ENCODE results near the gene LITAF.
"Not testable (repeated sequence)": the region's sequence is repeated elsewhere in the genome, so short reads cannot be mapped to it uniquely, and the experiment has no call there.

Gene LITAF

DNA sequence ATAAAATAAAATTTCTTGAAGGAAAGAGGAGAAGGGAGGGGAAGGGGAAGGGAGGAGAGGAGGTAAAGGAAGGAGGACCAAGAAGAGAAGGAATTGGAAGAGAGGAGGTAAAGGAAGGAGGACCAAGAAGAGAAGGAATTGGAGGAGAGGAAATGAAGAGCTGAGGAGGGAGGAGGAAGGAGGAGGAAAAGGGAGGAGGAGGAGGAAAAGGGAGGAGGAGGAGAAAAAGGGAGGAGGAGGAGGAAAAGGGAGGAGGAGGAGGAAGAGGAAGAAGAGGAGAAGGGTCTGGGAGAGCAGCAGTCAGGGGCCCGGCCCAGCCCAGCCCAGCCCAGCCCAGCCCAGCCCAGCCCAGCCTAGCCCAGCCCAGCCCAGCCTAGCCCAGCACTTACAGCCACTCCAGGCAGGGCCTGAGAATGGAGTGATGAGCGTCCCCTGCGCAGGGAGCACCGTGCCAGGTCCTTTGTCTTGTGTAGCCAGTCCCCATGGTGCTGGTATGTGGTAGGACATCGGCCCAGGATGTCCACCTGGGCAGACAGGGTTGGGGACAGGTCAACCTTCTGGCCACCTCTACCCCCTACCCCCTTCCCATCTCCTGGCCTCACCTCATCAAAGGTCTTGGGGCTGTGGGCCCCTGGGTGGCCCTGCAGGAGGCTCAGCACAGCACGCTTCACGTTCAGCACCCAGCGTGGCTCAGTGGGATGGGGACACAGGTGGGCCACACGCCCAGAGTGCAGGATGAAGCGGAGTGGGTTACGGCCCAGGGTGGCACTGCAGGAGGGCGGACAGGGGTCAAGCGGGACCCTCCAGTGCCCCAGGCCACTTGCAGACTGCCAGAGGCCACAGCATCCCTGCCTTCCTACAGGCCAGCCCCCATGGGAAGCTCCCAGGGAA lies 70.9 kb downstream of the LITAF start:
- DNase-seq (ENCODE audit: low spot score): no peak

DNA sequence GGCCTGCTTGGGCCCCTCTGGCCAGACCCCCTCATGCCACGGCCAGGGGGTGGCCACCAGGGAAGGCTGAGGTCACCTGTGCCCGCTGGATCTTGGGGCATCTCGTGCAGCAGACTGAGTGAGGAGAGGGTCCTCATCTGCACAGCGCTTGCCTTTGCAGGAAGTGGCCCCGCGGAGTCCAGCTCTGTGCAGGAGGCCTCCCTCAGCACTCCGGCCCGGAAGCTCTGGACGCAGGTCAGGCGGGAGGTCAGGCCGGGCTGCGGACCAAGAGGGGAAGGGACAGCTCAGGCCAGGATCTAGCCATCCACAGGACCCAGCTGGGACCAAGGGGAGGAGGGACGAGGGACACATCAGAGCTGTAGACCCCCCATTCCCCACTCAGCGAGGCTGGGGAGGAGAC lies 72.4 kb downstream of the LITAF start:
- no peak for DNase-seq (ENCODE audit: low spot score)

DNA sequence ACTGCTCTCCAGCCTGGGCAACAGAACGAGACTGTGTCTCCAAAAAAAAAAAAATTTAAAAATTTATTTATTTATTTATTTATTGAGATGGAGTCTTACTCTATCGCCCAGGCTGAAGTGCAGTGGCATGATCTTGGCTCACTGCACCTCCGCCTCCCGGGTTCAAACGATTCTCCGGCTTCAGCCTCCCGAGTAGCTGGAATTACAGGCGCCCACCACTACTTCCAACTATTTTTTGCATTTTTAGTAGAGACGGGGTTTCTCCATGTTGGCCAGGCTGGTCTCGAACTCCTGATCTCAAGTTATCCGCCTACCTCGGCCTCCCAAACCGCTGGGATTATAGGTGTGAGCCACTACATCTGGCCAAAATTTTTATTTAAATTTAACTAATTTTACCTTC lies 73.4 kb downstream of the LITAF start:
- not testable (repeated sequence) for DNase-seq (ENCODE audit: low spot score)

DNA sequence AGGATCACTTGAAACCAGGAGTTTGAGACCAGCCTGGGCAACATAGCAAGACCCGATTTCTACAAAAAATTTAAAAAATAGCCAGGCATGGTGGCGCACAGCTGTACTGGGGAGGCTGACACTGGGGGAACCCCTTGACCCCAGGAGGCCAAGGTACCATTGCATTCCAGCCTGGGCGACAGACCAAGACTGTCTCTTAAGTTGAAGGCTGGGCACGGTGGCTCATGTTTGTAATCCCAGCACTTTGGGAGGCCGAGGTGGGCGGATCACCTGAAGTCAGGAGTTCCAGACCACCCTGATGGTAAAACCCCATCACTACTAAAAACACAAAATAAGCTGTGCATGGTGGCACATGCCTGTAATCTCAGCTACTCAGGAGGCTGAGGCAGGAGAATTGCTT lies 74.9 kb downstream of the LITAF start:
- DNase-seq (ENCODE audit: low spot score): no peak

DNA sequence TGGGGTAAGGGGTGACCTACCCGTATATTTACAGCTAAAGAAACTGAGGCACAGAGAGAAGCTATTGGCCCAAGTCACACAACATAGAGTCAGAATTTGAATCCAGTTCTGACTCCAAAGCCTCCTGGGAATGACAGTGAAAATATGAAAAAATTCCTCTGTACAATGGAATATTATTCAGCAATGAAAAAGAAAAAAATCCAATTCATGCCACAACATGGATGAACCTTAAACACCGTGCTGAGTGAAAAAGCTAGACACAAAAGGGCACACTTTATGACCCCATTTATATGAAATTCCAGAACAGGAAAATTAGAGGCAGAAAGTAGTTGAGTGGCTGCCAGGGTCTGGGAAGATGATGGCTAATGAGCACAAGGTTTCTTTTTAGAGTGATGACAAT lies 75.4 kb downstream of the LITAF start:
- no peak for DNase-seq (ENCODE audit: low spot score)

DNA sequence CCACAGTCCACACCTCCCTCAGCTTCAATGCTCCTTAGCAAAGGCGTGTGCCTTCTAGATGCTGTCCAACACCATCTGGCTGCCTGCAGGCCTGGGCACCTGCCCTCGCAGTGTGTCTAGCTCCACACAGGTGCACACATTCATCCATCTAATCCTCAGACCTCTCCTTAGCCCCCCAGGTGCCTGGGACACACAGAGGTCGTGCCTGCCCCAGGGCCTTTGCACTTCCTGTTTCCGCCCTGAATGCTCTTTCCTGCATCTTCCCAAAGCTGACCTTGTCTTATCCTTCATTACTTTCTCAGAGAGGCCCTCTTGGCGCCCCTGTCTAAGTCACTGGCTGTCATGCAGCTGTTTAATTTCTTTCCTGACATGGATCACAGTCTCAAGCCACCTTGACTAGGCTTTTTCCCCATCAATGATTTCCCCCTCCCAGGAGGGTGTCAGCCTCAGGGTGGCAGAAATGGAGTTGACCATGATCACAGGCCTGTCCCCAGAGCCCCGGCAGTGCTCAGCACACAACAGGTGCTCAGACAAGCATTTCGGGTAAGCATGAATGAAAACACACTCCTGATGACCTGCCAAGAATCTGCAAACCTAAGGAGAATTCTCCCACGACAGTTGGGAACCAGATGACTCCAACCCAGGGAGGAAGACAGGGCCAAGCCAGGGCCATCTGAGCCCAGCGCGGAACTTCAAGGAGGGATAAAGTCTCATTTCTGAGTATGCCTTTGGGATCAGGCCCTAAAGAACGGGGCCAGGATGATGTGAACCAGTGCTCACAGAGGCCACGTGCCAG lies 76.3 kb downstream of the LITAF start:
- no peak for DNase-seq (ENCODE audit: low spot score)

DNA sequence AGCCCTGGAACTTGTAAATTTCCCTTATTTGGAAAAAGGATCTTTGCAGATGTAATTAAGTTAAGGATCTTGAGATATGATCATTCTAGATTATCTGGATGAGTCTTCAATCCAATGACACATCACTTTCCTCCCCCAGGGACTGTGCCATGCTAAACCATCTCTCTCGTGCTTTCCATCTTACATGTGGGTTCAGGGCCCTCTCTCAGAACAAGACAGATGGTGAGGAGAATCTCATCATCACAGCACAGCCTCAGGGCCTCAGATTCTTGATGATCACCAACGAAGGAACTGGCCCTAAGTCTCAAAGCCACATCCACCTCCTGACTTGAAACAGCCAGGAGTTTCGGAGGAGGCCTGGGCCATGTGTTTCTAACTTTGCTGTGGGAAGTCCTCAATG lies 78.7 kb downstream of the LITAF start:
- no peak for DNase-seq (ENCODE audit: low spot score)

DNA sequence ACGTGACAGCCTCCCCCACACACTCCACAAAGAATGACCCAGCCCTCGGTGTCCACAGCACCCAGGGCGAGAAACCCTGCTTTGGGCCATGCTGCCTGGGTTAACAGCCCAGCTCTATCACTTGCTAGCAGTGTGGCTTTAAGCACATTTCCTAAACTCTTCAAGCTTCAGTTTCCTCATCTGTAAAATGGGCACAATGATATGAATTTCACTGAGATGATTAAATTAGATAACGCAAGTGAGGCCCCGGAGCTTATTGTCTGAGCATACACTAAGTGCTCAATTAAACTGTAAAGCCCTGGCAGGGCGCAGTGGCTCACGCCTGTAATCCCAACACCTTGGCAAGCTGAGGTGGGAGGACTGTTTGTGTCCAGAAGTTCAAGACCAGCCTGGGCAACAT lies 79.4 kb downstream of the LITAF start:
- DNase-seq (ENCODE audit: low spot score): no peak

DNA sequence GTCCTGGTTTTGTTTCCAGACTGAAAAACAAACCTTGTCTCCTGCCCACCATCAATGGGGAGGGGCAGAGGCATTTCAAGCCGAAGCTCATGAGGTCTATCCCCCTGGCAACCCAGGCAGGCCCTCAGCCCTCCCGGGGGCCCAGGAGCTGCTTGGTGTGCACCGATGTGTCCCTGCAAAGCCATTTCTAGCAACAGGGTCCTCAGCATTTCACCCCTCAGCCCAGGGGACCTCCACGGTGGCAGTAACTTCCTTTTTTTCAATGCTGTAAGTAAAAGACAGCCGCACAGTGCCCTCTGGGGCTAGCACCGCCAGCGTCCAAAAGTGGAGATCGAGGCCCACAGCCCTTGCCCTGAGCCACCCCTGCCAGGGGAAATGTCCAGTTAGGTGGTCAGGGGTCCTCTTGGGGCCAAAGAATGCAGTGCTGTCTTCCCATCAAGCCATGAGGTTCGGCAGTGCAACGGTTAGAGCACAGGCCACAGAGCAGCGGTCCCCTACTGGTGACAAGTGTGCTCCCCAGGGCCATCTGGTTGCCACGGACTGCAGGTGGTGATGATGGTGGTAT lies 79.9 kb downstream of the LITAF start:
- DNase-seq (ENCODE audit: low spot score): no peak

DNA sequence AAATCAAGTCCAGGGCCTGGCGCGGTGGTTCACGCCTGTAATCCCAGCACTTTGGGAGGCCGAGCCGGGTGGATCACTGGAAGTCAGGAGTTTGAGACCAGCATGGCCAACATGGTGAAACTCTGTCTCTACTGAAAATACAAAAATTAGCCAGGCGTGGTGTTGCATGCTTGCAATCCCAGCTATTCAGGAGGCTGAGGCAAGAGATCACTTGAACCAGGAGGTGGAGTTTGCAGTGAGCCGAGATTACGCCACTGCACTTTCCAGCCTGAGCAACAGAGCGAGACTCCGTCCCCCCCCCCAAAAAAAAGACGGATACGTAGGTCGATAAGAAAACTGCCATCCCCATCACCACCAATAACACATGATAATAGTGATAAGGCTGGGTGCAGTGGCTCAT lies 82.5 kb downstream of the LITAF start:
- DNase-seq (ENCODE audit: low spot score): not testable (repeated sequence)

DNA sequence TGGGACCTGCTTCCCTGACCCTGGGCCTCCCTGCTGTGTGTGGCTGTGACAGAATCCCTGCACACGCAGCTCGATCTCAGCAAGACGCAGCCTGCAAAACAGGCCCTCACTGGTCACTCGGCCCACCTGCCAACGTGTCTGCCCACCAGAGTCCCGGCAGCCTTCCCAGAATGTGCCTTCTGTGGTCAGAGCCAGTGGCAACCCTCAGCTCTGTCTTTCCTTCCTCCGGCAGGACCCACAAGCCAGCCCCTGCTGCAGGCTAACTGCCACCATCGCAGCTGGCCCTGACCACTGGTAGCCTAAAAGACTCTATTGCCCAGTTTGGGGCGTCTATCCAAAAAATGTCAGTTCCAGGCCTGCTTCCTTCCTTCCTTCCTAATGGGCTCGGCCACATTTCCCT lies 83.2 kb downstream of the LITAF start:
- DNase-seq (ENCODE audit: low spot score): no peak

DNA sequence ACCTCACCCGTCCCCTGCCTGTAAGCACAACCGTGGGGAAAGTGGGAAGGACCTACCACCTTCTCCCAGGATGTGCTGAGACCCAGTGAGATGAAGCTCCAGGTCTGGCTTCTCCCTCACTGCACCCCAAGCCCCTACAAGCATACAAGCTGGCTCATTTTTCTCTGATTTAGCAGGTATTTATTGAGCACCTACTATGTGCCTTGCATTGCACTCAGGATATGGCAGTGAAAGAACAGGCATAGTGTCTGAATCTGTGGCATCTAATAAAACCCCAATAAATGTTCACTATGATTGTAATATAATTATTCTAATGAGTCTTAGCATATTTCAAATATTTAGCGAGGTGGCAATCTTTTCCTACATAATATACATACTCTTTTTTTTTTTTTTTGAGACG lies 84.5 kb downstream of the LITAF start:
- DNase-seq (ENCODE audit: low spot score): no peak

DNA sequence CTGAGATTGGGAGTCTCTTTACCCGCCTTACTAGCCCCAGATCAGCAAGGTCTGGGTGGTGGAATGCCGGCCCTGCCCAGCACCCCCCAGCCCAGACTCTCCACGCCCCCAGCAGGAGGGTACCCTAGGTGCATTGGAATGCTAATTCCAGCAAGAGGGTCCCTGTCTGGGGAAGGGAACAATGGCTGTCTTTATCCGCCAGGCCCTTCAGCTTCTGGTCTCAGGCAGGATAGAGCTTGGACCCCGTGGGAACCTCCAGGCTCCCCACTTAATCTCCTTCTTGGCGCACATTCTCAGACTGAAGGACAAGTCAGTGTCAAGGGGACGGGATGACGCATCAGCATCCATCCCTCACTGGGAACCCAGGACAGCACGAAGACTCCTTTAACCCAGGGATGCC lies 85.1 kb downstream of the LITAF start:
- no peak for DNase-seq (ENCODE audit: low spot score)

DNA sequence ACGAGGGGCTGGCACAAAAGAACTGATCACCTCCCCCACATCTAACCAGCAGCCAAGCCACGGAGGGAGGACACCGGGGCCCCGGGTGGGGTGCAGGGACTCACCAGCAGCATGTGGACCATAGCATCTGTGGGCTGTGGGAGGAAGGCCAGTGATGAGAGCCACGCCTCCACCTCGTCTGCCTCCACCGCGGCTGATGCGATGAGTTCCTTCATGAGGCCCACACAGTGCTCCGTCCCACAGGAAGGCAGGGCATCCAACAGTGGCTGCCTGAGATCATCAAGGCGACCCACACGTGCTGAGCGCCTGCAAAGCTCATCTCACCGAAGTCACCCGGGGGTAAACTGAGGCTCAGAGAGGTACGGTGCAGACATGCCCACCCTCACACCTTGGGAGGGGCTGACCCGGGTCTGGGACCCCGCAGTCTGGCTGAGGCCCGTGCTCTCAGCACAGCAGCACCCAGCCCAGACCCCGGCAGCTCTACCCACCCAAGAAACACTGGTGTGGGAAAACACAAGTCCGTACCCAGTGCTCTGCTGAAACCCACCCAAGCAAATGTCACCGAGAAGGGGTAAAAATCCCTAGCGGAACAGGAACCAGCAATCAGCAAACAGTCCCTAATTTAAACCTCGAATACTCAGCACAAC lies 85.9 kb downstream of the LITAF start:
- no peak for DNase-seq (ENCODE audit: low spot score)

DNA sequence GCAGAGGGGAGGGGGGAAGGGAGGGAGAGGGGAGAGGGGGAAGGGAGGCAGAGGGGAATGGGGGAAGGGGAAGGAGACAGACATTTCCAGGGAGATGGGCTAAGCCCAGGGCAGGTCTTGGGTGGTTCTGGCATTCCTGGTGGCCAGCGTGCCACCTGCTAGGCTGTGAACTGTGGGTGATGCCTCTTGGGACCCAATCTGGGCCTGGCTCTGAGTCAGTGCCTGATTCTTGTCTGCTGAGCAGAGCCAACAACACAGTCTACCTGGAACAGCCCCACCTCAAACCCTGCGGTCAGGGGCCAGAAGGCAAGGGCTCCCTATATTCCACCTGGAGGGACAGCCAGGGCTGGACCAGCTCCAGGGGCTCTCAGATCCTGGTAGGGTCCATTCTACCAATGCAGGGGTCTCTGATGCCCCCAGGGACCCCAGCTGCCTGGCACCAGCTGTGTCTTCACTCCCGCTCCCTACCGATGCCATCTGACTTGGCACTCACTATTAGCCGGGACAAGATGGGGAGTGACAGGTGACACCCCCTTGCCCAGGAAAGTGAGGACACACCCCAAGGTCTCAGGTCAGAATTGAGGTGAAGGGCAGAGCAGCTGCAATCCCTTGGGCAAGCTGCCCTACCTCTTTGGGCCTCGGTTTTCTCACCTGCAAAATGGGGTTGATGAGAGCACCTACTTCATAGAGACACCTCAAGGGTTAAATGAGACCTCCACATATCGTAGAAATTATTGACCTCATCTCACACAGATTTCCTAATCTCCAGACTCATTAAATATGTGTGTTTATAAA lies 87.2 kb downstream of the LITAF start:
- DNase-seq (ENCODE audit: low spot score): no peak

DNA sequence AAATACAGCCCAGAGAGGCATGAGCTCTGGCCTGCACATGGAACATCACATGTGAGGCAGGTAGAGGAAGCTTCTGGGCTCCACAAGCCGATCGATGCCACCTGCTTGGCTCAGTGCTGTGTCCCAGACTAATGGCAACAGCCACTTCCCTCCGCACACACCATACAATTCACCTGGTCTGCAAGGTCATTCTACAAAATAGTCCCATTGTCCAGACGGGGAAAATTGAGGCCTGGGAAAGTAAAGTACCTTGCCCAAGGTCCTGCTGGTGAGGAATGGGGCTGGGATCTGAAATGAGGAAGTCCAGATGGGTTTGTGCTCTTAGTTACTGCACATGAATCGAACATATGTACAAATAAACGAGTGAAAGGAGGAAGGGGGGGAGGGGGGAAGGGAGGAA lies 88.0 kb downstream of the LITAF start:
- DNase-seq (ENCODE audit: low spot score): no peak

DNA sequence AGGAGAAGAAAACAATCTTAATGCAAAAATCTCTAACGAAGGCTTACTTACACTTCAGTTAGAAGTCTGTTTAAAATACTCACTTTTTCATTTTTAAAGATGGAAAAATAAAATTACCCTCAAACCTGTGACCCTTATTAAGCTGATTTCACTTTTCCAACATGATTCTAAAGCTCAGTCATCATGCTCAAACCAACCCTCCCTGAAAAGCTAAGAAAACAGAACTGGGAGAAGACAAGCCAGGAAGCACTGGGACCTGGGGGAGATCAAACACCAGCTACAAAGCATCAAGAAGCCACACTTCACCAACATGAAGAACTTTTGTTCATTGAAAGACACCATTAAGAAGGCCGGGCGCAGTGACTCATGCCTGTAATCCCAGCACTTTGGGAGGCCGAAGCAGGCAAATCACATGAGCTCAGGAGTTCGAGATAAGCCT lies 88.8 kb downstream of the LITAF start:
- DNase-seq (ENCODE audit: low spot score): no peak
